Progenitor cell of endocrine pancreas (in vitro differentiated cells): Measurements from ENCODE around the gene HPS1. TPM values are rescaled to one million over a fixed set of nuclear protein-coding genes. Genes with fewer than 3 reads are reported as not detected.

Experiments
- DNase-seq: peaks from one replicate; pipeline ENCODE4 v3.0.0; 2021; ENCODE audit warnings: low spot score; ENCODE audit not compliant: unreplicated experiment
- H3K27ac Mint-ChIP-seq: 2 replicates; pipeline ENCODE4 v1.8.0; 2021; ENCODE audit warnings: mild to moderate bottlenecking, moderate library complexity, mixed read lengths
- H3K27me3 Mint-ChIP-seq: 2 replicates; pipeline ENCODE4 v1.8.0; 2021; ENCODE audit warnings: mixed read lengths
- H3K36me3 Mint-ChIP-seq: 2 replicates; pipeline ENCODE4 v1.8.0; 2022; ENCODE audit warnings: mixed read lengths; ENCODE audit not compliant: insufficient read depth
- H3K4me1 Mint-ChIP-seq: 2 replicates; pipeline ENCODE4 v1.8.0; 2021; ENCODE audit warnings: low read depth, mixed read lengths
- H3K4me3 Mint-ChIP-seq: 2 replicates; pipeline ENCODE4 v1.8.0; 2021; ENCODE audit warnings: low read depth, mild to moderate bottlenecking, moderate library complexity, mixed read lengths
- H3K9me3 Mint-ChIP-seq: 2 replicates; pipeline ENCODE4 v1.8.0; 2021; ENCODE audit warnings: low read depth, mixed read lengths
- total RNA-seq: library from RNA; stranded (reverse); gene quantifications from 2 replicates; pipeline ENCODE4 v1.2.1, GENCODE V29; 2021
- TF ChIP-seq, protein P1 (sequence below): fragments of 200-600 bp; sonication (generic); IDR thresholded peaks from one replicate; pipeline ENCODE4 v1.5.0; 2021; ENCODE audit warnings: antibody characterized with exemption, mild to moderate bottlenecking; ENCODE audit not compliant: unreplicated experiment

HPS1 gene
- total RNA-seq, 1 donor from 2014 or later = 52.1 TPM

DNA sequence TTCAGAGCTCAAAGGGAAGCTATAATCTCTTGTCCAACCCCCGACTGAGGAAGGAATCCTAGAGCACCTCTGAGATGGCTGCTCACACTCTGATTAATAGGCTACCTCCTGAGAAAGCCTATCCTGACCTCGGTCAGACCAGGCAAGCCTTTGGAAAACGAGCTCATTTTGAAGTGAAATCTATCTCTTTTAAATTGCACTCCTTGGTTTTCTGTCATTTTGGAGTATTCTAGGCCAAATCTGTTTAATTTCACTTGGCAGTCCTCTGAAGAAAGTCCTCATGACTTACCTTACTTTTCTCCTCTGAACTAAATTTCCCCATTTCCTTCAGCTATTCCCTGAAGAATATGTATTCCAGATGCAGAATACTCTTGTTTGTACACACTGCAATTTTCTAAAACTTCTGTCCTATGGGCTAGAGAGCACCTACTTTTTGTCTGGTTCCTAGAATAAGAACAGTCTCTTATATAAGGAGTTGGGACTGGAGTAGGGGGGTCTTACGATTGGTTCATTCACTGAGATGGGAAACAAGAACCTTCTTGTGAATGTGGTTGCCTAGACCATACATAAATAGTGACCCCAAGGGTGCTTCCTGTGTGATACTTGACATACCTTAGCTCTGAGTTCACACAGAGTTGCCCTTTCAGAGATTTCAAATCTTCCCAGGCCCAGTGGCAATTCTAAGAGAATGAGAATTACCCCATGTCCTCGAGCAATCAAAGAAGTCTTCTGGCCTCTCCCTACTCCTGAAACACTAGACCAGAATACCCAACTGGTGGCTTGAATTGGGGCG is 31.9 kb upstream of the HPS1 start:
- no peaks in the 10 kb centered on the region for H3K9me3 Mint-ChIP-seq
- peaks cover 5% of the 10 kb centered on the region for H3K27me3 Mint-ChIP-seq
- no peak overlapping the region for H3K4me3 Mint-ChIP-seq
- H3K4me1 Mint-ChIP-seq = no peaks in the 10 kb centered on the region
- H3K36me3 Mint-ChIP-seq = no peaks in the 10 kb centered on the region
- TF ChIP-seq, protein P1, sequence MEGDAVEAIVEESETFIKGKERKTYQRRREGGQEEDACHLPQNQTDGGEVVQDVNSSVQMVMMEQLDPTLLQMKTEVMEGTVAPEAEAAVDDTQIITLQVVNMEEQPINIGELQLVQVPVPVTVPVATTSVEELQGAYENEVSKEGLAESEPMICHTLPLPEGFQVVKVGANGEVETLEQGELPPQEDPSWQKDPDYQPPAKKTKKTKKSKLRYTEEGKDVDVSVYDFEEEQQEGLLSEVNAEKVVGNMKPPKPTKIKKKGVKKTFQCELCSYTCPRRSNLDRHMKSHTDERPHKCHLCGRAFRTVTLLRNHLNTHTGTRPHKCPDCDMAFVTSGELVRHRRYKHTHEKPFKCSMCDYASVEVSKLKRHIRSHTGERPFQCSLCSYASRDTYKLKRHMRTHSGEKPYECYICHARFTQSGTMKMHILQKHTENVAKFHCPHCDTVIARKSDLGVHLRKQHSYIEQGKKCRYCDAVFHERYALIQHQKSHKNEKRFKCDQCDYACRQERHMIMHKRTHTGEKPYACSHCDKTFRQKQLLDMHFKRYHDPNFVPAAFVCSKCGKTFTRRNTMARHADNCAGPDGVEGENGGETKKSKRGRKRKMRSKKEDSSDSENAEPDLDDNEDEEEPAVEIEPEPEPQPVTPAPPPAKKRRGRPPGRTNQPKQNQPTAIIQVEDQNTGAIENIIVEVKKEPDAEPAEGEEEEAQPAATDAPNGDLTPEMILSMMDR = no peak
- no peak overlapping the region for H3K27ac Mint-ChIP-seq
- no peak for DNase-seq

DNA sequence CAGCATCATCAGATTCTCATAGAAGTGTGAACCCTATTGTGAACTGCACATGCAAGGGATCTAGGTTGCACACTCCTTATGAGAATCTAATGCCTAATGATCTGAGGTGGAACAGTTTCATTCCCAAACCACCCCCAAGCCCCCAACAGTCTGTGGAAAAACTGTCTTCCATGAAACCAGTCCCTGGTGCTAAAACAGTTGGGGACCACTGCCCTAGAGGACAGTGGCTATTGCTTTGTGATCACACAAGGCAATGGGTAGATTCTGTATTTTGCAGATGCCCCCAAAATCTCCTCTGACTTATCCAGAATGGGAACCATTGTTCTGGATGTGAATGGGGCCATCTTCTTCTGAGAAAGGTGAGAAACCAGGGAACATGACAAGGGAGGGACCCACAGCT is 31.1 kb upstream of the HPS1 start:
- no peaks in the 10 kb centered on the region for H3K36me3 Mint-ChIP-seq
- no peaks in the 10 kb centered on the region for H3K4me1 Mint-ChIP-seq
- no peak overlapping the region for H3K4me3 Mint-ChIP-seq
- H3K9me3 Mint-ChIP-seq = no peaks in the 10 kb centered on the region
- no peak for DNase-seq
- no peak overlapping the region for H3K27ac Mint-ChIP-seq
- H3K27me3 Mint-ChIP-seq = peaks cover 5% of the 10 kb centered on the region
- TF ChIP-seq, protein P1 = no peak

DNA sequence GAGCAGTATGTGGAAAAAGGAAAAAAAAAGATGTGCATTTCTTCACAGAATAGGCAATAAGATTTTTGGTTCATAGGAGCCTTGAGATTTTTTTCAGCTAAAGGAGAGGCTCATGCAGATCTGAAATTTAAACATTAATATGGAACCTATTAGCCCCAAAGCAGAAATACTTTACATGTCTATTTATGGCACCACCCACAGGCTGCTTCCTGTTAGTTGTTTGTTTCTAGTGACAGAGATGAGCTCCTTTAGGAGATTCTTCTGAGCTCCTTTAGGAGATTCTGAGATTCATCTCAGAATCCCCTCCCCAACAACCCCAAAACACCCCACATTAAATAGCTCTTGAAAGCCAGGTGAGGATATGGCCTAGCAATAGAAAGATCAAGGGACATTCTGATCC is 27.9 kb upstream of the HPS1 start:
- Mint-ChIP-seq H3K27ac (no peak overlapping the region), H3K36me3 (no peaks in the 10 kb centered on the region), H3K9me3 (no peaks in the 10 kb centered on the region), H3K4me1 (no peaks in the 10 kb centered on the region), H3K4me3 (no peak overlapping the region), H3K27me3 (peaks cover 24% of the 10 kb centered on the region)
- TF ChIP-seq, protein P1 = no peak
- DNase-seq = no peak

DNA sequence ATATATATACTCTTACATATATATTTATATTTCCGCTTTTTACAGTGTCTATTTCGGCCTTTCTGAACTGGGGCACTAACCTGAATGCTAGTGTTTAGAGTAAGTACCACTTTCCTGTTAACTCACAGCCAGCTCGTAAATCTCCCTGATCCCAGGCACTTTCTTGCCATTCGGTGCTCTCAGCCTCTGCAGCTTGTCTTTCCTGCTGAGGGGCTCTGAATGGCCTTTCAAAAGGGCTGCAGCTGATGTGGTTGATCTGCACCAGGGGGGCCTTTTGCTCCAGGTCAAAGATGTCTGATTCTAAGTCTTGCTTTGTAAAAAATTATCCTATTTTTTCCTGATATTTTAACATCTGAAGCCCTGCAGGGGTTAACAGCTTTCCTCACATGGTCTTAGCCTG is 25.5 kb upstream of the HPS1 start:
- H3K9me3 Mint-ChIP-seq = no peaks in the 10 kb centered on the region
- H3K27ac Mint-ChIP-seq = no peak overlapping the region
- H3K4me3 Mint-ChIP-seq = no peak overlapping the region
- H3K27me3 Mint-ChIP-seq = peaks cover 34% of the 10 kb centered on the region
- peaks cover 1% of the 10 kb centered on the region for H3K4me1 Mint-ChIP-seq
- no peaks in the 10 kb centered on the region for H3K36me3 Mint-ChIP-seq
- DNase-seq = no peak
- TF ChIP-seq, protein P1 = no peak

DNA sequence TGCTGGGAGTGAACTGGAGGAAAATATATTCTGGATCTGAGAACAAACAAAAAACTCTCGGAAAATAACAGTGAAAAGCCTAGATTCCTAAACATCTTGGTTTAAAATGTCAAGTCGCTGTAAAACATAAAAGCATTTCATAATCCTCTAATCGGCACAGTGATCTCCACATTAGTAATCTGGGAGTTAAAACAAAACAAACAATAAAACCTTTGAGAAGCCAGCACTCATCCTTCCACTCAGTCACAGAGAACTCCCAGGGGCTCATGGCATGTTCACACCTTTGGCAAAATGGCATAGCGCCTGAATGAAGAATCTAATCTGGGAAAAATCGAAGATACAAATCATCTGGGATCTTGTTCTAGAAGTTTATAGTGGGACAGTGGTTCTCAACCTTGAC is 24.1 kb upstream of the HPS1 start:
- H3K27me3 Mint-ChIP-seq = peaks cover 40% of the 10 kb centered on the region
- no peak overlapping the region for H3K27ac Mint-ChIP-seq
- peaks cover 3% of the 10 kb centered on the region for H3K4me1 Mint-ChIP-seq
- H3K9me3 Mint-ChIP-seq = no peaks in the 10 kb centered on the region
- DNase-seq = no peak
- no peaks in the 10 kb centered on the region for H3K36me3 Mint-ChIP-seq
- no peak overlapping the region for H3K4me3 Mint-ChIP-seq
- TF ChIP-seq, protein P1 = no peak
